ENCODE data around the gene SLC12A9.

DNA sequence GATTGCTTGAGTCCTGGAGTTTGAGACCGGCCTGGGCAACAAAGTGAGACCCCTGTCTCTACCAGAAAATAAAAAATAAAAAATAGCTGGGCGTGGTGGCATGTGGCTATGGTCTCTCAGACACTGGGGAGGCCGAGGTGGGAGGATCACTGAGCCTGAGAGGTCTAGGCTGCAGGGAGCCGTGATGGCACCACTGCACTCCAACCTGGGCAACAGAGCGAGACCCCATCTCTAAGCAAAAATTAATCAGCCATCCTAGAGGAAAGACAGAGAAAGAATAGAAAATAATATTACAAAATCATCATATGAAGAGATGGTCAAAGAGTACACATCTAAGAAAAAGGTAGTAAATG lies 20.3 kb upstream of the SLC12A9 start:
- TF ChIP-seq, protein P1, sequence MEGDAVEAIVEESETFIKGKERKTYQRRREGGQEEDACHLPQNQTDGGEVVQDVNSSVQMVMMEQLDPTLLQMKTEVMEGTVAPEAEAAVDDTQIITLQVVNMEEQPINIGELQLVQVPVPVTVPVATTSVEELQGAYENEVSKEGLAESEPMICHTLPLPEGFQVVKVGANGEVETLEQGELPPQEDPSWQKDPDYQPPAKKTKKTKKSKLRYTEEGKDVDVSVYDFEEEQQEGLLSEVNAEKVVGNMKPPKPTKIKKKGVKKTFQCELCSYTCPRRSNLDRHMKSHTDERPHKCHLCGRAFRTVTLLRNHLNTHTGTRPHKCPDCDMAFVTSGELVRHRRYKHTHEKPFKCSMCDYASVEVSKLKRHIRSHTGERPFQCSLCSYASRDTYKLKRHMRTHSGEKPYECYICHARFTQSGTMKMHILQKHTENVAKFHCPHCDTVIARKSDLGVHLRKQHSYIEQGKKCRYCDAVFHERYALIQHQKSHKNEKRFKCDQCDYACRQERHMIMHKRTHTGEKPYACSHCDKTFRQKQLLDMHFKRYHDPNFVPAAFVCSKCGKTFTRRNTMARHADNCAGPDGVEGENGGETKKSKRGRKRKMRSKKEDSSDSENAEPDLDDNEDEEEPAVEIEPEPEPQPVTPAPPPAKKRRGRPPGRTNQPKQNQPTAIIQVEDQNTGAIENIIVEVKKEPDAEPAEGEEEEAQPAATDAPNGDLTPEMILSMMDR (IDR thresholded peaks at IDR 0.05; ENCODE audit: borderline replicate concordance, extremely low read depth, low read length, poor library complexity, severe bottlenecking), result no peak
- TF ChIP-seq EZH2 (IDR thresholded peaks at IDR 0.05; ENCODE audit: borderline replicate concordance, low read depth, low read length, severe bottlenecking), result no peak

Measured in DND-41 (cell line).